ENCODE measurements around the gene HOXB3. TPM values are rescaled to one million over a fixed set of nuclear protein-coding genes. Genes with fewer than 3 reads are reported as not detected.

The HOXB3 gene
- total and polyA plus RNA-seq, 2 of the 13 experiments (the other 11 are each of a cell fraction or from before 2014, with no cell fraction given) = not detected

DNA sequence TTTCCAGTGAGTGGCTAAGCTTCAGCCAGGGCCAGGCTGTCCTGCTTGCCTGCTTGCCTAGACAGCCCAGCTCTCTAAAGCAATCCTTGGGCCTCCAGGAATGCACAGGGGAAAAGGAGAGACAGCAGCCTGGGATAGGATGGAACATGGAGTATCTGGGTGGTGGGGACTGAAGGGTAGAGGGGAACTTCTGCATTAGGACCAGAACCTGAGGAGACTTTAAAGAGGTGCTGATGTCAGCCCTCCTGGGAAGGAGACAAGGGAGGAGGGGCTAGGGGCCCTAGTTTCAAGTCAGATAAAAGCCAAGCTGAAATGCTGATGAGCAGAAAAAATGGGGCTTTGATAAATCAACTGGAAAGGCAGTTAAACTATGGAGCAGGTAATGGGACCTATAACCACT, 19.0 kb upstream of the HOXB3 start:
- FAIRE-seq (no peak), DNase-seq (ENCODE audit: low spot score) (no peak), ATAC-seq (no peak)
- no peak overlapping the region for H3K4me2 ChIP-seq (ENCODE audit: low read depth, low read length)
- in situ Hi-C loops (cut with HindIII; ENCODE audit: extremely low pct_ligation_motif_present, low pct_unique_long_range_greater_than_20kb) = no loop called here
- no peak overlapping the region for H3K9ac ChIP-seq (ENCODE audit: insufficient read depth, low read depth, low read length)
- no peaks in the 10 kb centered on the region for H3K79me2 ChIP-seq (ENCODE audit: insufficient read depth, low read length)
- H2AFZ ChIP-seq (ENCODE audit: low read length) = no peak overlapping the region
- ChIA-PET CTCF (ENCODE audit: low intra/inter-chr PET ratio, low total read pairs) (no interaction called here), POLR2A (no interaction called here)
- BruUV-seq (replicated peaks) = no TSS peak
- TF ChIP-seq ZNF441 (CRISPR knock-in tag; IDR thresholded peaks at IDR 0.05; ENCODE audit: borderline replicate concordance) = no peak
- TF ChIP-seq, protein P1, sequence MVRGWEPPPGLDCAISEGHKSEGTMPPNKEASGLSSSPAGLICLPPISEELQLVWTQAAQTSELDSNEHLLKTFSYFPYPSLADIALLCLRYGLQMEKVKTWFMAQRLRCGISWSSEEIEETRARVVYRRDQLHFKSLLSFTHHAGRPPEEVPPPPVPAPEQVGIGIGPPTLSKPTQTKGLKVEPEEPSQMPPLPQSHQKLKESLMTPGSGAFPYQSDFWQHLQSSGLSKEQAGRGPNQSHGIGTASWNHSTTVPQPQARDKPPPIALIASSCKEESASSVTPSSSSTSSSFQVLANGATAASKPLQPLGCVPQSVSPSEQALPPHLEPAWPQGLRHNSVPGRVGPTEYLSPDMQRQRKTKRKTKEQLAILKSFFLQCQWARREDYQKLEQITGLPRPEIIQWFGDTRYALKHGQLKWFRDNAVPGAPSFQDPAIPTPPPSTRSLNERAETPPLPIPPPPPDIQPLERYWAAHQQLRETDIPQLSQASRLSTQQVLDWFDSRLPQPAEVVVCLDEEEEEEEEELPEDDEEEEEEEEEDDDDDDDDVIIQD (CRISPR knock-in tag; IDR thresholded peaks at IDR 0.05; ENCODE audit: low read depth) = no peak
- TF ChIP-seq BCL6 (CRISPR knock-in tag; IDR thresholded peaks at IDR 0.05) = no peak
- 0 out of 2 replicates have a peak, but pooled peaks have one; percentile 26 for TF ChIP-seq EZH2 (conservative IDR thresholded peaks at IDR 0.05; ENCODE audit: low read depth, low read length)
- TF ChIP-seq ZNF703 (CRISPR knock-in tag; IDR thresholded peaks at IDR 0.05; ENCODE audit: borderline replicate concordance) = no peak
- TF ChIP-seq, protein P2, sequence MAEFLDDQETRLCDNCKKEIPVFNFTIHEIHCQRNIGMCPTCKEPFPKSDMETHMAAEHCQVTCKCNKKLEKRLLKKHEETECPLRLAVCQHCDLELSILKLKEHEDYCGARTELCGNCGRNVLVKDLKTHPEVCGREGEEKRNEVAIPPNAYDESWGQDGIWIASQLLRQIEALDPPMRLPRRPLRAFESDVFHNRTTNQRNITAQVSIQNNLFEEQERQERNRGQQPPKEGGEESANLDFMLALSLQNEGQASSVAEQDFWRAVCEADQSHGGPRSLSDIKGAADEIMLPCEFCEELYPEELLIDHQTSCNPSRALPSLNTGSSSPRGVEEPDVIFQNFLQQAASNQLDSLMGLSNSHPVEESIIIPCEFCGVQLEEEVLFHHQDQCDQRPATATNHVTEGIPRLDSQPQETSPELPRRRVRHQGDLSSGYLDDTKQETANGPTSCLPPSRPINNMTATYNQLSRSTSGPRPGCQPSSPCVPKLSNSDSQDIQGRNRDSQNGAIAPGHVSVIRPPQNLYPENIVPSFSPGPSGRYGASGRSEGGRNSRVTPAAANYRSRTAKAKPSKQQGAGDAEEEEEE (CRISPR knock-in tag; IDR thresholded peaks at IDR 0.05; ENCODE audit: borderline replicate concordance) = no peak
- H3K4me1 ChIP-seq (ENCODE audit: insufficient read depth, low read length) = peaks cover 23% of the 10 kb centered on the region
- H3K27me3 ChIP-seq (ENCODE audit: control insufficient read depth in 1 of 2, insufficient read depth in 2 of 2, low read length in 2 of 2) = peaks cover 21 to 95% of the 10 kb centered on the region in 2 experiments; a peak in 4 of 5 replicates
- H3K27ac ChIP-seq (ENCODE audit: extremely low read length, insufficient read depth, low read length) = no peak overlapping the region
- H3K4me3 ChIP-seq (replicated peaks in 1 of 3; ENCODE audit: insufficient read depth in 1 of 3, low read depth in 2 of 3, low read length in 3 of 3) = no peak overlapping the region
- no peaks in the 10 kb centered on the region for H3K36me3 ChIP-seq (replicated peaks in 1 of 2; ENCODE audit: control insufficient read depth in 1 of 2, insufficient read depth in 2 of 2, low read length in 2 of 2)
- intact Hi-C loops (cut with micrococcal nuclease; ENCODE audit: unreplicated experiment) = no loop called here
- H4K20me1 ChIP-seq (ENCODE audit: insufficient read depth, low read length) = no peaks in the 10 kb centered on the region; the same call in 1 of the 2 replicates
- no peaks in the 10 kb centered on the region for H3K9me3 ChIP-seq (ENCODE audit: low read length)
